Naive thymus-derived CD8-positive, alpha-beta T cell (primary cell): ENCODE results near the gene MBD5. TPM values are rescaled to one million over a fixed set of nuclear protein-coding genes. Genes with fewer than 3 reads are reported as not detected.

Experiments used
- ATAC-seq, 2 donors: fragments of 150-1000 bp; cut with Tn5 transposase in 1 of 2; sonication (Bioruptor Pico), chemical (Tn5 transposase) in 1 of 2; 1 replicate in 1 of 2; 2 replicates in 1 of 2; pipeline ENCODE4 v1.10.0; 2021; ENCODE audit warnings: mild to moderate bottlenecking in 2 of 2, moderate library complexity in 2 of 2
- POLR2A ChIA-PET: fragments of 350-600 bp; sonication (Branson Sonifier 250); formaldehyde crosslinking; loops from one replicate; lab custom pipeline; 2021; ENCODE audit warnings: antibody characterized with exemption; lab: Charles Lee
- DNase-seq, 10 donors: peaks; one replicate each; pipeline versions ENCODE4 v3.0.0 to v3.0.0-alpha.2; 2020 to 2022
- H3K27ac Mint-ChIP-seq, 10 donors: one replicate each; pipeline ENCODE4 v1.8.0; 2020 to 2022; ENCODE audit warnings: mild to moderate bottlenecking in 10 of 10, mixed read lengths in 10 of 10, moderate library complexity in 4 of 10, inconsistent platforms in 1 of 10
- H3K27me3 Mint-ChIP-seq, 5 donors: one replicate each; pipeline ENCODE4 v1.8.0; 2021 to 2022; ENCODE audit warnings: mixed read lengths in 5 of 5
- H3K36me3 Mint-ChIP-seq, 3 donors: one replicate each; pipeline ENCODE4 v1.8.0; 2020 to 2022; ENCODE audit warnings: mixed read lengths in 3 of 3, mild to moderate bottlenecking in 2 of 3, inconsistent platforms in 1 of 3
- H3K4me1 Mint-ChIP-seq, 4 donors: one replicate each; pipeline ENCODE4 v1.8.0; 2021 to 2022; ENCODE audit warnings: mixed read lengths in 4 of 4
- H3K4me3 Mint-ChIP-seq, 10 donors: one replicate each; pipeline ENCODE4 v1.8.0; 2020 to 2022; ENCODE audit warnings: mild to moderate bottlenecking in 10 of 10, mixed read lengths in 10 of 10, moderate library complexity in 6 of 10, inconsistent platforms in 1 of 10
- H3K9me3 Mint-ChIP-seq, 9 donors: one replicate each; pipeline ENCODE4 v1.8.0; 2020 to 2022; ENCODE audit warnings: mixed read lengths in 9 of 9, mild to moderate bottlenecking in 3 of 9, inconsistent platforms in 1 of 9, moderate library complexity in 1 of 9
- polyA plus RNA-seq, 3 donors: library from polyadenylated mRNA; unstranded; fragments of 300-500 nt; fragmentation: Illumina TruSeq; gene quantifications; one replicate each; pipeline ENCODE4 v1.2.3, GENCODE V29; 2021
- total RNA-seq, 8 experiments: library from RNA in 2 of 8; stranded (reverse) in 2 of 8; gene quantifications; one replicate each; pipeline ENCODE4 v1.2.3 and lab custom pipeline; 2021 to 2026

Gene MBD5
- total and polyA plus RNA-seq, 5 experiments from 2014 or later: 11.7 to 54.1 (median 17.9) TPM

GRCh38 chr2:148298196-148298595, 277.3 kb downstream of the MBD5 start:
- POLR2A ChIA-PET: no interaction called here
- ATAC-seq (no peak), DNase-seq (no peak)
- Mint-ChIP-seq H3K4me1 (peaks cover 0 to 8% (median 0%) of the 10 kb centered on the region in 4 donors), H3K9me3 (peaks cover 0 to 4% (median 0%) of the 10 kb centered on the region in 9 donors), H3K27me3 (no peaks in the 10 kb centered on the region), H3K4me3 (no peak overlapping the region), H3K36me3 (peaks cover 39 to 44% (median 40%) of the 10 kb centered on the region in 3 donors), H3K27ac (peak overlapping the region in 1 of 10 donors; percentile 24)

GRCh38 chr2:148299616-148300015, 278.7 kb downstream of the MBD5 start:
- Mint-ChIP-seq H3K4me1 (peaks cover 0 to 8% (median 0%) of the 10 kb centered on the region in 4 donors), H3K9me3 (peaks cover 0 to 2% (median 0%) of the 10 kb centered on the region in 9 donors), H3K27ac (no peak overlapping the region), H3K27me3 (no peaks in the 10 kb centered on the region), H3K4me3 (no peak overlapping the region), H3K36me3 (peaks cover 32 to 39% (median 37%) of the 10 kb centered on the region in 3 donors)
- POLR2A ChIA-PET: no interaction called here
- DNase-seq (no peak), ATAC-seq (no peak)

GRCh38 chr2:148300544-148300943, 279.7 kb downstream of the MBD5 start:
- H3K4me3 Mint-ChIP-seq: no peak overlapping the region
- H3K27ac Mint-ChIP-seq: no peak overlapping the region
- H3K27me3 Mint-ChIP-seq: no peaks in the 10 kb centered on the region
- peaks cover 0 to 8% (median 0%) of the 10 kb centered on the region in 4 donors for H3K4me1 Mint-ChIP-seq
- H3K36me3 Mint-ChIP-seq: peaks cover 23 to 38% (median 30%) of the 10 kb centered on the region in 3 donors
- no peak for DNase-seq
- POLR2A ChIA-PET: no interaction called here
- ATAC-seq: no peak
- peaks cover 0 to 2% (median 0%) of the 10 kb centered on the region in 9 donors for H3K9me3 Mint-ChIP-seq

GRCh38 chr2:148301362-148301761, 280.5 kb downstream of the MBD5 start:
- Mint-ChIP-seq H3K4me1 (peaks cover 0 to 8% (median 0%) of the 10 kb centered on the region in 4 donors), H3K4me3 (no peak overlapping the region), H3K9me3 (peaks cover 0 to 2% (median 0%) of the 10 kb centered on the region in 9 donors), H3K27ac (no peak overlapping the region), H3K36me3 (peaks cover 15 to 38% (median 25%) of the 10 kb centered on the region in 3 donors), H3K27me3 (no peaks in the 10 kb centered on the region)
- DNase-seq (no peak), ATAC-seq (no peak)
- POLR2A ChIA-PET: no interaction called here

GRCh38 chr2:148302526-148302925, 281.6 kb downstream of the MBD5 start:
- Mint-ChIP-seq H3K4me1 (peaks cover 0 to 5% (median 0%) of the 10 kb centered on the region in 4 donors), H3K36me3 (peaks cover 15 to 36% (median 19%) of the 10 kb centered on the region in 3 donors), H3K4me3 (no peak overlapping the region), H3K27ac (no peak overlapping the region), H3K27me3 (no peaks in the 10 kb centered on the region), H3K9me3 (peaks cover 0 to 2% (median 0%) of the 10 kb centered on the region in 9 donors)
- DNase-seq (no peak), ATAC-seq (no peak)
- POLR2A ChIA-PET: no interaction called here

- ATAC-seq: no peak
- Mint-ChIP-seq H3K4me3 (no peak overlapping the region), H3K27me3 (no peaks in the 10 kb centered on the region), H3K36me3 (peaks cover 9 to 36% (median 13%) of the 10 kb centered on the region in 3 donors), H3K4me1 (peaks cover 0 to 5% (median 1%) of the 10 kb centered on the region in 4 donors), H3K9me3 (peaks cover 0 to 5% (median 0%) of the 10 kb centered on the region in 9 donors), H3K27ac (no peak overlapping the region)
- DNase-seq: no peak
- POLR2A ChIA-PET: no interaction called here
Observed at GRCh38 chr2:148303161-148303560, 282.3 kb downstream of the MBD5 start.

- no peak for ATAC-seq
- DNase-seq: no peak
- H3K27me3 Mint-ChIP-seq: no peaks in the 10 kb centered on the region
- H3K9me3 Mint-ChIP-seq: peaks cover 0 to 6% (median 0%) of the 10 kb centered on the region in 9 donors
- peaks cover 10 to 43% (median 10%) of the 10 kb centered on the region in 3 donors for H3K36me3 Mint-ChIP-seq
- H3K27ac Mint-ChIP-seq: no peak overlapping the region
- peaks cover 0 to 7% (median 3%) of the 10 kb centered on the region in 4 donors for H3K4me1 Mint-ChIP-seq
- no peak overlapping the region for H3K4me3 Mint-ChIP-seq
- POLR2A ChIA-PET: no interaction called here
Observed at GRCh38 chr2:148305476-148305875, 284.6 kb downstream of the MBD5 start.

- ATAC-seq: no peak
- H3K36me3 Mint-ChIP-seq: peaks cover 10 to 48% (median 15%) of the 10 kb centered on the region in 3 donors
- peaks cover 0 to 6% (median 0%) of the 10 kb centered on the region in 9 donors for H3K9me3 Mint-ChIP-seq
- DNase-seq: no peak
- H3K4me1 Mint-ChIP-seq: peaks cover 0 to 7% (median 4%) of the 10 kb centered on the region in 4 donors
- H3K4me3 Mint-ChIP-seq: no peak overlapping the region
- POLR2A ChIA-PET: no interaction called here
- no peak overlapping the region for H3K27ac Mint-ChIP-seq
- H3K27me3 Mint-ChIP-seq: no peaks in the 10 kb centered on the region
Observed at GRCh38 chr2:148306027-148306426, 285.1 kb downstream of the MBD5 start.

- Mint-ChIP-seq H3K36me3 (peaks cover 18 to 62% (median 36%) of the 10 kb centered on the region in 3 donors), H3K27ac (no peak overlapping the region), H3K27me3 (no peaks in the 10 kb centered on the region), H3K4me3 (no peak overlapping the region), H3K4me1 (peaks cover 6 to 16% (median 8%) of the 10 kb centered on the region in 4 donors), H3K9me3 (peaks cover 0 to 22% (median 8%) of the 10 kb centered on the region in 9 donors)
- no peak for DNase-seq
- no peak for ATAC-seq
- POLR2A ChIA-PET: no interaction called here
Observed at GRCh38 chr2:148317598-148317997, 296.7 kb downstream of the MBD5 start.

- H3K27ac Mint-ChIP-seq: peak overlapping the region in 2 of 10 donors; percentile 2 to 7
- H3K4me1 Mint-ChIP-seq: peaks cover 0 to 2% (median 0%) of the 10 kb centered on the region in 4 donors
Observed at GRCh38 chr2:148338541-148338940, 317.6 kb downstream of the MBD5 start.

GRCh38 chr2:148342086-148342485, 321.2 kb downstream of the MBD5 start:
- no peak for ATAC-seq
- H3K36me3 Mint-ChIP-seq: peaks cover 30 to 52% (median 44%) of the 10 kb centered on the region in 3 donors

More at GRCh38 chr2:148338541-148338940, 317.6 kb downstream of the MBD5 start:
- Mint-ChIP-seq H3K36me3 (peaks cover 32 to 53% (median 44%) of the 10 kb centered on the region in 3 donors), H3K27me3 (no peaks in the 10 kb centered on the region), H3K9me3 (peaks cover 0 to 14% (median 10%) of the 10 kb centered on the region in 9 donors), H3K4me3 (no peak overlapping the region)
- DNase-seq (no peak), ATAC-seq (no peak)
- POLR2A ChIA-PET: no interaction called here

GRCh38 chr2:148350199-148350598, 329.3 kb downstream of the MBD5 start:
- no peak for ATAC-seq
- POLR2A ChIA-PET: no interaction called here
- peaks cover 0 to 35% (median 19%) of the 10 kb centered on the region in 9 donors for H3K9me3 Mint-ChIP-seq

More at GRCh38 chr2:148342086-148342485, 321.2 kb downstream of the MBD5 start:
- H3K4me3 Mint-ChIP-seq: no peak overlapping the region
- POLR2A ChIA-PET: no interaction called here
- H3K4me1 Mint-ChIP-seq: peaks cover 3 to 6% (median 4%) of the 10 kb centered on the region in 4 donors
- no peak for DNase-seq
- peaks cover 0 to 21% (median 14%) of the 10 kb centered on the region in 9 donors for H3K9me3 Mint-ChIP-seq
- no peak overlapping the region for H3K27ac Mint-ChIP-seq
- H3K27me3 Mint-ChIP-seq: no peaks in the 10 kb centered on the region

GRCh38 chr2:148351437-148352143, 330.7 kb downstream of the MBD5 start:
- H3K27ac Mint-ChIP-seq: peak overlapping the region in 1 of 10 donors; percentile 59
- DNase-seq: no peak
- peaks cover 1 to 19% (median 3%) of the 10 kb centered on the region in 4 donors for H3K4me1 Mint-ChIP-seq
- peaks cover 0 to 39% (median 24%) of the 10 kb centered on the region in 9 donors for H3K9me3 Mint-ChIP-seq
- POLR2A ChIA-PET: no interaction called here
- peaks cover 27 to 57% (median 32%) of the 10 kb centered on the region in 3 donors for H3K36me3 Mint-ChIP-seq
- ATAC-seq: no peak
- no peak overlapping the region for H3K4me3 Mint-ChIP-seq
- H3K27me3 Mint-ChIP-seq: no peaks in the 10 kb centered on the region

More at GRCh38 chr2:148350199-148350598, 329.3 kb downstream of the MBD5 start:
- Mint-ChIP-seq H3K27ac (no peak overlapping the region), H3K27me3 (no peaks in the 10 kb centered on the region), H3K4me3 (no peak overlapping the region), H3K36me3 (peaks cover 28 to 53% (median 30%) of the 10 kb centered on the region in 3 donors), H3K4me1 (peaks cover 3 to 19% (median 6%) of the 10 kb centered on the region in 4 donors)
- DNase-seq: no peak
